Suprapubic skin (tissue), 3 donors: ENCODE data around the gene CLPX.
"Not testable (repeated sequence)": the region's sequence is repeated elsewhere in the genome, so short reads cannot be mapped to it uniquely, and the experiment has no call there.

Experiments used
- EP300 ChIP-seq: sonication (generic); formaldehyde crosslinking; IDR thresholded peaks from one replicate; pipeline ENCODE4 v1.6.1; 2017; ENCODE audit warnings: antibody characterized with exemption
- POLR2A ChIP-seq, 2 donors: fragments of 450-650 bp; IDR thresholded peaks; one replicate each; pipeline ENCODE4 v1.6.1; 2017; ENCODE audit warnings: antibody characterized with exemption in 2 of 2, mild to moderate bottlenecking in 2 of 2, moderate library complexity in 2 of 2
- TF ChIP-seq, protein P1 (sequence below), 2 donors: fragments of 200-600 bp in 1 of 2; fragments of 450-650 bp in 1 of 2; sonication (generic) in 1 of 2; IDR thresholded peaks; one replicate each; pipeline ENCODE4 v1.5.1; 2016 to 2019; ENCODE audit warnings: antibody characterized with exemption in 2 of 2, mild to moderate bottlenecking in 1 of 2, moderate library complexity in 1 of 2

DNA sequence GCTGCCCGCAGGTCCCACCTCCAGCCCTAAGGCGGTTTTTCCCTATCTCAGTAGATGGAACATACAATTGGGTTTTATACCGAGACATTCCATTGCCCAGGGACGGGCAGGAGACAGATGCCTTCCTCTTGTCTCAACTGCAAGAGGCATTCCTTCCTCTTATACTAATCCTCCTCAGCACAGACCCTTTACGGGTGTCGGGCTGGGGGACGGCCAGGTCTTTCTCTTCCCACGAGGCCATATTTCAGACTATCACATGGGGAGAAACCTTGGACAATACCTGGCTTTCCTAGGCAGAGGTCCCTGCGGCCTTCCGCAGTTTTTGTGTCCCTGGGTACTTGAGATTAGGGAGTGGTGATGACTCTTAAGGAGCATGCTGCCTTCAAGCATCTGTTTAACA, 41.8 kb upstream of the CLPX start:
- TF ChIP-seq, protein P1, sequence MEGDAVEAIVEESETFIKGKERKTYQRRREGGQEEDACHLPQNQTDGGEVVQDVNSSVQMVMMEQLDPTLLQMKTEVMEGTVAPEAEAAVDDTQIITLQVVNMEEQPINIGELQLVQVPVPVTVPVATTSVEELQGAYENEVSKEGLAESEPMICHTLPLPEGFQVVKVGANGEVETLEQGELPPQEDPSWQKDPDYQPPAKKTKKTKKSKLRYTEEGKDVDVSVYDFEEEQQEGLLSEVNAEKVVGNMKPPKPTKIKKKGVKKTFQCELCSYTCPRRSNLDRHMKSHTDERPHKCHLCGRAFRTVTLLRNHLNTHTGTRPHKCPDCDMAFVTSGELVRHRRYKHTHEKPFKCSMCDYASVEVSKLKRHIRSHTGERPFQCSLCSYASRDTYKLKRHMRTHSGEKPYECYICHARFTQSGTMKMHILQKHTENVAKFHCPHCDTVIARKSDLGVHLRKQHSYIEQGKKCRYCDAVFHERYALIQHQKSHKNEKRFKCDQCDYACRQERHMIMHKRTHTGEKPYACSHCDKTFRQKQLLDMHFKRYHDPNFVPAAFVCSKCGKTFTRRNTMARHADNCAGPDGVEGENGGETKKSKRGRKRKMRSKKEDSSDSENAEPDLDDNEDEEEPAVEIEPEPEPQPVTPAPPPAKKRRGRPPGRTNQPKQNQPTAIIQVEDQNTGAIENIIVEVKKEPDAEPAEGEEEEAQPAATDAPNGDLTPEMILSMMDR (IDR thresholded peaks at IDR 0.05) = not testable (repeated sequence)
- TF ChIP-seq EP300; POLR2A (IDR thresholded peaks at IDR 0.05): not testable (repeated sequence)
